ENCODE data around the gene SNX14. TPM values are rescaled to one million over a fixed set of nuclear protein-coding genes. Genes with fewer than 3 reads are reported as not detected.

The SNX14 gene
- total and polyA plus RNA-seq, 2 of the 13 experiments (the other 11 are each of a cell fraction or from before 2014, with no cell fraction given) = 83.5 to 112 TPM

DNA sequence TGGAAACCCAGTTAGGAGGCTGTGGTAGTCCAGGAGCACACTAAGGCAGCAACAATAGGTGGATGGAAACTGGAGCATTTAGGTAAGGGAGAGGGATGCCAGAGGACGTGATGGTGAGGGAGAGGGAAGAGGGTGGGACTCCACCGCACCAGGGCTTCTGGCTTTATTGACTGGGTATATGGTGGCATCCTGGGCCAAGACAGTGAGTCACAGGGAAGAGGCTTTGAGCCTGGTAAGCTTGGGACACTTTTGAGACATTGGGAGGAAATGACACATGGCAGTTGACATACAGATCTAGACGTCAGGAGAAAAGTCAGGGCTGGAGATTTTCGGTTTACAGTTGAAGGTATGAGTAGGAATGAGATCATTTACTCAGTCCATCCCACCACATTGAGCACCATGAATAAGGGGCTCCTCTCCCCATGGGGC lies 128.9 kb downstream of the SNX14 start (continued):
- no peak for TF ChIP-seq PTBP1 (IDR thresholded peaks at IDR 0.05; ENCODE audit: low read depth, low read length, poor library complexity, severe bottlenecking)
- no peak for TF ChIP-seq ZNF354B (CRISPR knock-in tag; IDR thresholded peaks at IDR 0.05)
- no peak for TF ChIP-seq ZNF816 (CRISPR knock-in tag; IDR thresholded peaks at IDR 0.05; ENCODE audit: borderline replicate concordance)
- TF ChIP-seq, protein P1, sequence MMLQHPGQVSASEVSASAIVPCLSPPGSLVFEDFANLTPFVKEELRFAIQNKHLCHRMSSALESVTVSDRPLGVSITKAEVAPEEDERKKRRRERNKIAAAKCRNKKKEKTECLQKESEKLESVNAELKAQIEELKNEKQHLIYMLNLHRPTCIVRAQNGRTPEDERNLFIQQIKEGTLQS (CRISPR knock-in tag; IDR thresholded peaks at IDR 0.05) = no peak
- TF ChIP-seq ZNF432 (CRISPR knock-in tag; IDR thresholded peaks at IDR 0.05; ENCODE audit: borderline replicate concordance) = no peak
- no peak for TF ChIP-seq POLR2AphosphoS2 (IDR thresholded peaks at IDR 0.05; ENCODE audit: low read depth, low read length)

DNA sequence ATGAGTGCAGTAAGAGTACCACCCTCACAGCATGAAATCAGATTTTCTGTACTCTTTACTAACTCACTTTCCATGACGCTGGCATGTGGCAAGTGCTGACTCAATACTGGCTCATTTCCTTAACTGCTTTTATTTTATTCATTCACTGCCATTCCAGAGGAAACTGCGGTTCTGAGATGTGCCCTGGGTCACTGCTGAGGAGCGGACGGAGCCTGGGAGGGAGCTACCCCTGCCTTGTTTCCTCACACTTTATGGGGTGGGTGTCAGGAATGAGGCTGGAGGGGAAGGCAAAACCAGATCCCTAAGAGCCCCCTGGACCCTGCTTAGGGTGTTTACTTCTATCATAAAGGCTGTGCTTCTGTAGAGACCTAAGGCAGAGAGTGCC lies 129.4 kb downstream of the SNX14 start:
- no peak overlapping the region for H3K9ac ChIP-seq (ENCODE audit: insufficient read depth, low read depth, low read length)
- 63% methylated on average over 4 of the region's 4 CpGs for WGBS (ENCODE audit: low lambda C conversion rate)
- POLR2A ChIA-PET = interaction anchor here (0.7 to 2.9 kb wide), 3 partner anchors 12 to 219 kb away, joined by 4 to 9 read pairs (median 7); no protein-coding TSS in a partner anchor

More for the DNA sequence above, 129.4 kb downstream of the SNX14 start:
- FAIRE-seq (no peak), ATAC-seq (no peak), DNase-seq (ENCODE audit: low spot score) (no peak)
- no peaks in the 10 kb centered on the region for H4K20me1 ChIP-seq (ENCODE audit: insufficient read depth, low read length)
- H3K9me3 ChIP-seq (ENCODE audit: low read length) = no peaks in the 10 kb centered on the region
- H3K4me3 ChIP-seq (replicated peaks in 1 of 3; ENCODE audit: insufficient read depth in 1 of 3, low read depth in 2 of 3, low read length in 3 of 3) = no peak overlapping the region
- TF ChIP-seq RBM22 (optimal IDR thresholded peaks at IDR 0.05; ENCODE audit: low read length) = no peak
- CTCF ChIA-PET (ENCODE audit: low intra/inter-chr PET ratio, low total read pairs) = no interaction called here
- in situ Hi-C loops (cut with HindIII; ENCODE audit: extremely low pct_ligation_motif_present, low pct_unique_long_range_greater_than_20kb) (no loop called here), intact Hi-C loops (cut with micrococcal nuclease; ENCODE audit: unreplicated experiment) (no loop called here)
- peaks cover 0 to 1% of the 10 kb centered on the region in 2 experiments; a peak in 1 of 5 replicates for H3K36me3 ChIP-seq (replicated peaks in 1 of 2; ENCODE audit: control insufficient read depth in 1 of 2, insufficient read depth in 2 of 2, low read length in 2 of 2)
- no peaks in the 10 kb centered on the region for H3K27me3 ChIP-seq (ENCODE audit: control insufficient read depth in 1 of 2, insufficient read depth in 2 of 2, low read length in 2 of 2)
- no peak overlapping the region for H3K27ac ChIP-seq (ENCODE audit: extremely low read length, insufficient read depth, low read length)
- H2AFZ ChIP-seq (ENCODE audit: low read length) = no peak overlapping the region
- BruUV-seq (replicated peaks) = no TSS peak
- H3K79me2 ChIP-seq (ENCODE audit: insufficient read depth, low read length) = no peaks in the 10 kb centered on the region
- H3K4me1 ChIP-seq (ENCODE audit: insufficient read depth, low read length) = peaks cover 67% of the 10 kb centered on the region
- peak overlapping the region; percentile 45; the same call in 1 of the 2 replicates for H3K4me2 ChIP-seq (ENCODE audit: low read depth, low read length)

All from HepG2 (cell line).